Stimulated activated CD4-positive, alpha-beta T cell treated with anti-CD3 and anti-CD28 coated beads, TNF-alpha, amount 100 ng/mL, for 1 hour (primary cell): ENCODE measurements around the gene NONO.
"Not testable (repeated sequence)": the region's sequence is repeated elsewhere in the genome, so short reads cannot be mapped to it uniquely, and the experiment has no call there.

Experiments
- DNase-seq, 3 donors: peaks; one replicate each; pipeline ENCODE4 v3.0.0-alpha.2; 2020; ENCODE audit warnings: low read depth in 3 of 3, low spot score in 1 of 3

The NONO gene

DNA sequence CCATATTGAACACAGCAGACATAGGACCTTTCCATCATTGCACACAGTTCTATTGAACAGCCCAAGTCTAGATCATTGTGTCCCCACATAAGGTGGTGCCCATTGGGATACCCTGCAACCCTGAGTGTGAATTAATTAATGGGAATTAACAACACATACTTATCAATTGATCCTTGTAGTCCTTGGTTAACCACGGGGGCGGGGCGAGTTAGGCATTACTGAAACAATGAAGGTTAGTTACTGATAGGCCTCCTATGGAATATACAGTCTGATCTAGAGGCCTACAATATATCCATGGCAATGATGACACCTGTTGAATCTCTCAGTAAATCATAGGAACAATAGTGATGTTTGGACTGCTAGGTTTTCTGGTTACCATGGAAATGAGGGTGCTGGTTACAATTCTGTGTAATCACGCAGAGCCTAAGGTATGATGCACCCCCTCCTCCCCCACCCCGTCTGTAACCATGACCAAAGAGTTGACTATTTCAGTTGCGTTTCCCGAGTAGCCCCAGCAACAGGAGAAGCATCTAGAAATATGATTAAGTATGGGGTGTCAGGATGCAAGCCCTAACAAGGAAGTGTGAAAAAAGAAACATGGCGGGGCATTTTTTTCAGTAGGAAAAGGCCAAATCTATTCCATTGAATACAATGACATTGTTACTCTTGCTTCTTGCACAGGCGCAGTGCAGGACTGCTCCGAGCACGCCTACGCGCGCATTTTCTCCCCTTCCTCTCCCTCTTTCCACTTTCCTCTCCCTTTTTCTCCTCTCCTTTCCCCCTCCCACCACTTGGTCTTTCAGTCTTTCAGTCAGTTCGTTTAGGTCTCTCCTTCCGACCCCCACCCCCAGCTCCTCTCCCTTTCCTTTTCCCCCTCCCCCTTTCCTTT lies 677 bp upstream of the NONO start:
- DNase-seq, result peak in 1 of 3 donors; percentile 2

DNA sequence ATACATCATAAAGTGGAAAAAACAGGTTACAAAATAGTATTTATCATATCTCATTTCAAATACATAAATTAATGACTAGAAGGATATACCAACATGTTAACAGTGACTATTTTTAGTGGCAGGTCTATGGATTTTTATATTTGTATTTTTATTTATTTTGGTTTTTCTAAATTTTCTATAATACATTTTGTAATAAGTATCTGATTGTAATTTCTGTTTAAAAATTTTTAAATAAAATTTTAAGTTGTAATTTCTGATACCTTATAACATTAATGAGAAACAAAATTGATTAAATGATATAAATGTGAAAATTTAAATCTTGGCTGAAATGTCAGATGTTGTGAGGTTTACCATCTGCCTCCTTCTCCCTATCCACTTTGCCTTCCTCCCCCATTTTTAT lies 2.5 kb downstream of the NONO start:
- DNase-seq, result no peak

DNA sequence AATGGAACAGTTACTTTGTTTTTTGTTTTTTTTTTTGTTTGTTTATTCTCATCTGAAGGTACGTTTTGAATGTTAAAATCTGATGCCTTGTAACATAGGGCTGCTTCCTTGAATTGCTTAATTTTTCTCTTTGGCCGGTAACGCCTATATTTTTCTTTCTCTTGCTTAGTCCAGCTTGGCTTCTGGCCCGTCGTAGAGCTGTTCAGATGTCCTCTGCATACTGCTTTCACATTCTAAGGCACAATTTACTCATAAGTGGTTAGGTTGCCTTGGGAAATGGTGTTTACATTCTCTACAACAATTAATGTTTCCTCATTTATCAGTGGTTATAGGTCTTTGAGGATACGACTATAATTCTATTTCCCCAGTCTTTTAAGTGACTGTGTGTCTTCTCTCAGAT lies 7.9 kb downstream of the NONO start:
- DNase-seq, result no peak

DNA sequence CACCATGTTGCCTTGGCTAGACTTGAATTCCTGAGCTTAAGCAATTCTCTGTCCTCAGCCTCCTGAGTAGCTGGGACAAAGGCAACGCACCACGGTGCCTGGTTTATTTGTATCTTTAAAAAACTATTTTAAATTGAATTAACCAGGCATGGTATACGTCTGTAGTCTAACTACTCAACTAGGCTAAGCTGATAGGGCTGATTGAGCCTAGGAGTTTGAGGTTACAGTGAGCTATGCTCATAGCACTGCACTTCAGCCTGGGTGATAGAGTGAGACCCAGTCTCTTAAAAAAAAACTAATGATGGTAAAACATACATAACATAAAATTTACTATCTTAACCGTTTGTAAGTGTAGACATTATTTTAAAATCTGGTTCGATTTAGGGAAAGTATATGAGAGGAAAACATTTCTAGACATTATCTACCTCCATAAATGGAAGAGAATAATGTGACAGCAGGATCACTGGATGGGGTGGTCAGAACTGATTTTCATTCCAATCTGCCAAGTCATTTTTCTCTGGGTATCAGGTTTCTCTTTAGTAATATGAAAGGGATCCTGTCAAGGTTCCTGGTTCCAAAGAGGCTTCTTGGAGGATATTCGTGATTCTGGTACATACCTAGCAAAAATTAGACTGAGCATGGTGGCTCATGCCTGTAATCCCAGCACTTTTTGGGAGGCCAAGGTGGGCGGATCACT lies 9.4 kb downstream of the NONO start:
- no peak for DNase-seq

DNA sequence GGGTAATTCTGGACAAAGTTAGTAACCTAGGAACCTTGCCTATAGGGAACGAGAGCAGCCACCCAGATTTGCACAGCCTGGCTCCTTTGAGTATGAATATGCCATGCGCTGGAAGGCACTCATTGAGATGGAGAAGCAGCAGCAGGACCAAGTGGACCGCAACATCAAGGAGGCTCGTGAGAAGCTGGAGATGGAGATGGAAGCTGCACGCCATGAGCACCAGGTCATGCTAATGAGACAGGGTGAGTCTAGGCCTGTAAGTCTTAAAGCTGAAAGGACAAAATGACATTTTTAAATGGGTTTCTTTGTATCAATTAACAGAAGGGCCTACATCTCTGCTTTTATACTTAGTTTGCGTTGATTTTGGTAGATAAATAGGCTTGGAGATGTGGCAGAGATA lies 13.4 kb downstream of the NONO start:
- DNase-seq, result no peak

DNA sequence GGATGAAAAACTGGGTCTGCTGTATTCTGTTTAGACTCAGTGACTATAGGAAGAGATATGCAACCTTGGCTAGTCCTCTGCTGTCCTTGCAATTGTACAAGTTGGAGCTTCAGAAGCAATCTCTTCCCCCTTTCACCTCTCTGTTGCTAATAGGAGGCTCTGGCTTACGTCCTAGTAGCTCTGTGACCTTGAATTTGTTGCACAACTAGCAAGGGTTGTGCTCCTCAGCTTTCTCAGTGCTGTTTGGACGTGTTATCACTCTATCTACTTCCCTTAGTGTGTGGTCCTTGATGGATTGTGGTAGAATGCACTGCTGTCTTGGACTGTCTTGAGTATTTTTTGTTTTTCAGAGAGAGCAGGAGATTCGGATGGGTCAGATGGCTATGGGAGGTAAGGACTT lies 14.7 kb downstream of the NONO start:
- DNase-seq, result no peak

DNA sequence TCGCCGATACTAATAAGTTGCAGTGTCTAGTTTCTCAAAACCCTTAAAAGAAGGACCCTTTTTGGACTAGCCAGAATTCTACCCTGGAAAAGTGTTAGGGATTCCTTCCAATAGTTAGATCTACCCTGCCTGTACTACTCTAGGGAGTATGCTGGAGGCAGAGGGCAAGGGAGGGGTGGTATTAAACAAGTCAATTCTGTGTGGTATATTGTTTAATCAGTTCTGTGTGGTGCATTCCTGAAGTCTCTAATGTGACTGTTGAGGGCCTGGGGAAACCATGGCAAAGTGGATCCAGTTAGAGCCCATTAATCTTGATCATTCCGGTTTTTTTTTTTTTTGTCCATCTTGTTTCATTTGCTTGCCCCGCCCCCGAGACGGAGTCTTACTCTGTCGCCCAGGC lies 16.6 kb downstream of the NONO start:
- not testable (repeated sequence) for DNase-seq

DNA sequence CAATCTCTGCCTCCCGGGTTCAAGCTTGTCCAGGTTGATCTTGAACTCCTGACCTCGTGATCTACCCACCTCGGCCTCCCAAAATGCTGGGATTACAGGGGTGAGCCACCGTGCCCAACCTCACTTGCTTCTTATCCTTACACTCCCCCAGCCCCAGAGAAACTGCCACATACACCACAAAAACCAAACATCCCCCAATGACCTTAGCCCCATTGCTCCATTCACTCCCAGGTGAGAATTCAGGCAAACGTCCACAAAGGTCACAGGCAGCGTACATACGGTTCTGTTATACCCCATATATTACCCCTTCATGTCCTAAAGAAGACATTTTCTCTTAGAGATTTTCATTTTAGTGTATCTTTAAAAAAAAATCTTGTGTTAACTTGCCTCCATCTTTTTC lies 17.1 kb downstream of the NONO start:
- DNase-seq, result not testable (repeated sequence)

DNA sequence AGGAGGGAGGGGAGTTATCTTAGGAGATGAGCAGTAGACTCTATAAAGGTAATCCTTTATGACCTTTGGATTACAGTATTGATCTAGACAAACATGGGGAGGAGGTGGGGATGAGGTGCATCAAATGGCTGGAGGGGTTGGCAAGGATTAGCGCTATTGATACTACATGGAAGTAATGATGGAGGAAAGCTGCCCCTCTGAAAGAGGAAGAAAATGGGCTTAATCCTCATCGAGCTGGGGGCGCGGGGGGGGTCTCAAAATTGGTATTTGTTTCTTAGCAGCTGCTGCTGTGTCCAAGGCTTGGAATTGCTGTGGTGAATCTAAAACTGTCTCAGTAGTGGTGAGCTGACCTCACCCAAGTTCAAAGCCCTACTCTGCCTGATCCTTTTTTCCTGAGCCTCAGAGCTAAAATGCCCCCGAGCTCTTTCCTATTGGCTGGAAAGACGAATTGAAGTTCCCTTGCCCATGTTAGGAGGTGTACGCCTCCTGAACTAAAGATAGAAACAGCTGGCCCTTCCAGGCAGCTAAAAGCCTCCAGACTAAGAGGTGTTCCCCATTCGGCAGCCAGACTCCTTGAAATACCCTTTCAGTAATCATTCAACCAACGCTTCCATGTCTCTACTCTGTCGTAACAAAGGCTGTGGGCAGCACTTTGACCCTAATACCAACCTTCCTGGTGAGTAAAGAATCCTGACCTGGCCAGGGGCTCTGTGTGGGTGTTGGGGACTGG lies 17.9 kb downstream of the NONO start, which contains the start of gene ITGB1BP2:
Gene ITGB1BP2 (plus strand): TSS at position 556 of the 730 bp plus-strand sequence. CDS start 57 bp downstream, at position 613.
- no peak for DNase-seq

DNA sequence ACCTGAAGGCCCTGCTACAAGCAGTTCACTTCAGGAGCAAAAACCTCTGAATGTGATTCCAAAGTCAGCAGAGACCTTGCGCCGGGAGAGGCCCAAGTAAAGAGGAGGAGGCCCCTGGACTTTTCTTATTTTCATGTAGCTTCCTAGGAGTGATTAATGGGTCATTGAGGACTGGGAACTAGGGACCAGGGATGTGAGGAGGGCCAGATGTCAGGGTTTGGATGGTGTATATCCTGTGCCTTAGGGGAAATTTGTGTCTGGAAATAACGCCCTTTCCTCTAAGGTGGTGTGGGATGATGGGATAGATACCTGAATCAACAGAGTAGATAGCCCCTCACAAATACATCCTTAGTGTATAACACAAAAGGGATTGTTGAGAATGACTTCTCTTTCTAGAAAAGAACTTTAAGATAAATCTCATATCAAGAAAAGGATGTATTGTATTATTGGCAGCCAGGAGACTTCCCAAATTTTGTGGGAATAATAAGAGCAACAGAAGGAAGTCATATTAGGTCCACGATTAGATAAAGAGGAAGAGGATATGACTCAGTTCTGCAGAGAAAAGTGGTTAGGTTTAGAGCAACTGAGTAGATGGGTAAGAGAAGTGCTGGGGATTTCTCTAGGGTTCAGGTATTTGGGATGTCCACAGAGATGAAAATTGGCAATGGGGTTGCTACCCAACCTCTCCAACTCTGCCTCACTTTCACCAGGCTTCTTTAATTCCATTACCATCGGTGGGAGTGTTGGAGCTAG lies 19.2 kb downstream of the NONO start:
- no peak for DNase-seq

DNA sequence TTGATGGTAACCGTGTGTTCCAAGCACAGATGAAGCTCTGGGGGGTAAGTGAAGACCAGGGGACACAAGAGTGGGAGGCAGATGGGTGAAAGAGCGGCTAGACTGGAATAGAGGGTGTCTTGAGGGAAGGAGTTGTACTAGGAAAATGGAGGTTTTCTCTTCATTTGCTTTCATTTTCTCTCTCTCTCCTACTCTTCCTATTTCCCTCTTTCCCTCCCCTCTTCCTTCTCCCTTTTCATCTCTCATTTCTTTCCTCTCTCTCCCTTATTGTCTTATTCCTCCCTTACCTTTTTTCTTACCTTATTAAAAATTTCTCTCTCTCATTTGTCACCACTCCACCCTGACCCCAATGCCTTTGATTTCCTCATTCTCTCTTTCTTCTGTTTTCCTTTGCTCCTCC lies 21.1 kb downstream of the NONO start:
- DNase-seq, result no peak

DNA sequence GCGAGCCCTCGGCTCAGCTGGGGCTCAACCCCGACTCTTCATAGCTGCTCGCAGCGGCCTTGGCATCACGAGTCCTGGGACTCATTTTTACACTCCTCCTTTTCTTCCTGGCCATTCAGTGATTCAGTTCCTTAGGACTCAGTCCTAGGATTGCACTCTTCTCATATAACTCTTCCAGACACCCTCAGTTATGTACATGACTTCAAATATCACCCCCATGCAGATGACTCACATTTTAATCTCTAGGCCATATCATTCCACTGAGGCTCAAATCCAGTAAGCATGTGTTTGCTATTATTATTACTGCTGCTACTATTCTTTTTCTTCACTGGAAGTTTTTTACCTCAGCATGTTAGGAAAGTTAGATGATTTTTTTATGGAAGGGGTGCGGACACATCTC lies 32.5 kb downstream of the NONO start:
- DNase-seq, result no peak

DNA sequence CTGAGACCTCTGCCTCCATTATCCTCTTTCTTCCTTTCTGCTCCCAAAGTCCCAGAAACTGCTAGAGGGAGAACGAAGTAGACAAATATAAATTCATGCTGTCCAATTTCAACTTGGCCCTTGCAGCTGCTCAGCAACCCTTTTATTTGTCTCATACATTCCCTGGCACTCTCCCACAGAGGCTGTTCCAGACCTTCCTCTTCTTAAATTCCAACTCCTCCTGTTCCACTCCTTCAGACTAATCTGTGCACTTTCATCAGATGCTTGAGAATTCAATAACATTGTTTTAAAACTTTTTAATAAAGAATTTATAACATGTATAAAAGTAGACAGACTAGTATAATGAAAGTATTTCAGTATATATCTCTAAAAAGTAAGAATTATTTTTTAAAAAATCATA lies 33.5 kb downstream of the NONO start:
- not testable (repeated sequence) for DNase-seq

DNA sequence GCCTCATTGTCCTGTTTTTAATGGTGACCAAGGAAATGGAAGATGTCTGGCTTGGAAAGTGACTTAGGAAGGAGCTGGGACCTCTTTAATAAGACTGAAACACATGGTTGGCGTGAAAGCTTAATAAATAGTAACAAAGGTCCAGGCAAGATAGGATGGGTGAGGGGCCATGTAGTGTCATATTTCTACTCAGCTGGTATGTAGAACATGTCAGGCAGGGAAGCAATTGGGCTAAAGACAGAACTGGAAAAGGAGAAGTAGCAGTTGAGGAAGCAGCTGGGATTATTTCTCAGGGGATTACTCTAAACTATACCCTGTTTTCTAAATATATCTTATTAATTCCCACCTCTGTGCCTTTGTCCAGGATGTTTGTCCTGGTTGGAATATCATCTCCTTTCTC lies 36.7 kb downstream of the NONO start:
- DNase-seq, result no peak

DNA sequence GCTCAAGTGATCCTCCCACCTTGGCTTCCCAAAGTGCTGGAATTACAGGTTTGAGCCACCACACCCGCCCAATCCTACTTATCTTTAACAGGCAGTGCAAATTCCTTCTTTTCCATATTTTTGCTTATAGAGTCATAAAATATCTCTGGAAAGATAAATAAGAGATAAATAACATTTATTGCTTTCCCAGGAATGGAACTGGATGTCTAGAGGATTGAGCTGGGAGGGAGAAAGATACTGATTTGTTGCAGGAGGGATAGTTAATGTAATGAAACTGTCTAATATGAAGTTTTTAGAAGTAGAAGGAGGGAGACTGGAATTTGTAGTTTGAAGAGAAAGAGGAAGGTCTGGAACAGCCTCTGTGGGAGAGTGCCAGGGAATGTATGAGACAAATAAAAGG lies 38.3 kb downstream of the NONO start:
- DNase-seq, result no peak

DNA sequence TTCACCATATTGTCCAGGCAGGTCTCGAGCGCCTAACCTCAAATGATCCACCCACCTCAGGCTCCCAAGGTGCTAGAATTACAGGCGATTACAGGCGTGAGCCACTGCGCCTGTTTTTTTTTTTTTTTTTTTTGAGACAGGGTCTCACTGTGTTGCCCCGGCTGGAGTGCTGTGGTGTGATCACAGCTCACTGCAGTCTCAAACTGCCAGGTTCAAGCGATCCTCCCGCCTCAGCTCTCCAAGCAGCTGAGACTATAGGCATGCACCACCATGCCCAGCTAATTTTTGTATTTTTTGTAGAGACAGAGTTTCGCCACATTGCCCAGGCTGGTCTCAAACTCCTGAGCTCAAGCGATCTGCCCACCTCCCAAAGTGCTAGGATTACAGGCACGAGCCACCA lies 41.0 kb downstream of the NONO start:
- DNase-seq, result not testable (repeated sequence)

DNA sequence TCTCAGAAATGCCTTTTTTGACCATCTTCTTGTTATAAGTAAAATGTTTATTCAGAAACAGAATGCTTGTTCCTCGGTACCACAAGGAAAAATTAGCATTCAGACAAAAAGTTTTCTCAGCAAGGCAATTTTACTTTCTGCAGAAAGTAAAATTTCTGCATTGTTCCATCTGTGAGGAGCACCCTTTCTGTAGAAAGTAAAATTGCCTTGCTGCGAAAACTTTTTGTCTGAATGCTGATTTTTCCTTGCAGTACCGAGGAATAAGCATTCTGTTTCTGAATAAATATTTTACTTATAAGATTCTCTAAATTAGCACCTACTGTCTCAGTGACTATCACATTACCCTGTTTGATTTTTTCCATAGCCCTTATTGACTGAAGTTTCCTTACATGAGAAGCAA lies 43.0 kb downstream of the NONO start:
- DNase-seq, result no peak

DNA sequence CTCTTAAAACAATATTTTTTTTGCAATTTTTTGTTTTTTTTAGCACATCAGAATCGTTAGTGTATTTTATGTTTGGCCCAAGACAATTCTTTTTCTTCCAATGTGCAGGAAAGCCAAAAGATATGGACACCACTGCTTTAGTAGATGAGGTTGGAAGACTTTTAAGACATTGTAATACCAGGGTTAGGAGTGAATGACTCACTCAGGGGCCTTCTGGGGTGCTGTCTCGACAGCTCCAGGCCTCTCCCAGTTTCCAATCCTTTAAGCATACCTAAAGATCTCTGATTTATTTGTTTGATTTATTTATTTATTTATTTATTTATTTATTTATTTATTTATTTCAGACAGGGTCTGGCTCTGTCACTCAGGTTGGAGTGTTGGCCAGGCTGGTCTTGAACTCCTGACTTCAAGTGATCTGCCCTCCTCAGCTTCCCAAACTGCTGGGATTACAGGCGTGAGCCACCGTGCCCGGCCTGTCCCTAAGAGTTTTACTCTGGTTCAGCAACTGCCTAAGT lies 65.8 kb downstream of the NONO start:
- DNase-seq, result not testable (repeated sequence)

DNA sequence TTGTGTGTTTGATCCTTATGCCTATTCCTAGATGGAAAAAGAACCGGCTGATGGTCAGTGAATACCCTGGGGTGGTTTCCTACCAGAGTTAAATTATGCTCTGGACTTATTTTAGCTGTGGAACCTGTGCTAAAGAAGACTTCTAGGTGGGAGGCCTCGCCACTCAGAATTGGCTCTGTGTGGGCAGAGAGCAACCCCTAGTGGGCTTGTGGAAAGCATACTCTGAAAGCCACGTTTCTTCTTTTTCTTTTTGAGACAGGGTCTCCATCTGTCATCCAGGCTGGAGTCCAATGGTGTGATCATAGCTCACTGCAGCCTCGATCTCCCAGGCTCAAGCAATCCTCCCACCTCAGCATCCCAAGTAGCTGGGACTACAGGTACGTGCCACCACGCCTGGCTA lies 66.4 kb downstream of the NONO start:
- not testable (repeated sequence) for DNase-seq
